Measurements from ENCODE around the gene NCKAP1. TPM values are rescaled to one million over a fixed set of nuclear protein-coding genes. Genes with fewer than 3 reads are reported as not detected.

NCKAP1 gene
- total RNA-seq, 1 experiment from 2014 or later, result 173 TPM

DNA sequence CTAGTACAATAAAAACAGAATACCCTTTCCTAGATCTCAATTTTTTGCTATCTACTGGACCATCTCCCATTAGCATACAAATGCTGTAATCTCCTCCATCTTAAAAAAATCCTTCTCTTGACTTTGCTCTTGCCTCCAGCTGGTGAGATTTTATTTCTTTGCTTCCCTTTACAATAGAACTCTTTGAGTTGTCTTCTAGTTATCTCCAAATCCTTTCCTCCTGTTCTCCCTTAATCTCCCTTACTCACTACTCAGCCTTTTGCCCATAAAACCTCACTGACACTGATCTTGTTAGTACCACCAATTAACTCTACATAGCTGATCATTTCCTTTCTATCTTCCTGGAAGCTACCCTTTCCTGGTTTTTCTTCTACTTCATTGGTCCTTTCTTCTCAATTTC lies 108.3 kb downstream of the NCKAP1 start:
- DNase-seq (ENCODE audit: low spot score), result no peak
- Mint-ChIP-seq H3K9me3 (no peaks in the 10 kb centered on the region), H3K36me3 (peaks cover 37% of the 10 kb centered on the region), H3K4me3 (no peak overlapping the region), H3K27ac (peak overlapping the region; percentile 54), H3K4me1 (peaks cover 12% of the 10 kb centered on the region), H3K27me3 (ENCODE audit: low read depth) (no peaks in the 10 kb centered on the region)
- no peak for TF ChIP-seq E2F1 (CRISPR knock-in tag; IDR thresholded peaks at IDR 0.05)
- TF ChIP-seq FOXK1 (CRISPR knock-in tag; IDR thresholded peaks at IDR 0.05), result no peak
- TF ChIP-seq E2F4 (CRISPR knock-in tag; IDR thresholded peaks at IDR 0.05; ENCODE audit: borderline replicate concordance, low read depth), result no peak
- no peak for TF ChIP-seq ZNF396 (CRISPR knock-in tag; IDR thresholded peaks at IDR 0.05; ENCODE audit: borderline replicate concordance)
- TF ChIP-seq FOXP1 (CRISPR knock-in tag; IDR thresholded peaks at IDR 0.05; ENCODE audit: borderline replicate concordance), result no peak
- TF ChIP-seq, protein P1, sequence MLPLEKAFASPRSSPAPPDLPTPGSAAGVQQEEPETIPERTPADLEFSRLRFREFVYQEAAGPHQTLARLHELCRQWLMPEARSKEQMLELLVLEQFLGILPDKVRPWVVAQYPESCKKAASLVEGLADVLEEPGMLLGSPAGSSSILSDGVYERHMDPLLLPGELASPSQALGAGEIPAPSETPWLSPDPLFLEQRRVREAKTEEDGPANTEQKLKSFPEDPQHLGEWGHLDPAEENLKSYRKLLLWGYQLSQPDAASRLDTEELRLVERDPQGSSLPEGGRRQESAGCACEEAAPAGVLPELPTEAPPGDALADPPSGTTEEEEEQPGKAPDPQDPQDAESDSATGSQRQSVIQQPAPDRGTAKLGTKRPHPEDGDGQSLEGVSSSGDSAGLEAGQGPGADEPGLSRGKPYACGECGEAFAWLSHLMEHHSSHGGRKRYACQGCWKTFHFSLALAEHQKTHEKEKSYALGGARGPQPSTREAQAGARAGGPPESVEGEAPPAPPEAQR (CRISPR knock-in tag; IDR thresholded peaks at IDR 0.05), result no peak
- ATAC-seq, result no peak
- POLR2A ChIA-PET, result no interaction called here
- CTCF ChIA-PET, result interaction anchor here (1.1 to 1.6 kb wide), 2 partner anchors 111 to 163 kb away, joined by 3 read pairs; no protein-coding TSS in a partner anchor

DNA sequence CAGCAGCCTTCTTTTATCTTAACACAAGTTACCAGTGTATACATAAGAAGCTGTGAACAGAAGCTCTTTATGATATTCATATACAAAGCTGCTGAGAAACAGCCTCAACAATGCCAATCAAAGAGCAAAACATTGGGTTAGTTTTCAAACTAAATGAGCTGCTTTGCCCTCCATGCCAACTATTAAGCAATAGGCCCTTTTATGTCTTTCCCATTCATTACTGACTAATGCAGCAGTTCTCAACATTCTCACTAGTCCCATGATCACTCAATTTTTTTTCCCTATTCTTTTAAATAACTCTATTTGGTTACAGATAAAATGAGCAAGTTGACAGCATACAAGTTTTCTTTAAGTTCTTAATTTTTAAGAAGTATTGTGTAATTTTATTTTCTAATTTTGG lies 114.0 kb downstream of the NCKAP1 start:
- no peaks in the 10 kb centered on the region for H3K9me3 Mint-ChIP-seq
- peaks cover 41% of the 10 kb centered on the region for H3K36me3 Mint-ChIP-seq
- DNase-seq (ENCODE audit: low spot score), result no peak
- H3K4me3 Mint-ChIP-seq, result no peak overlapping the region
- POLR2A ChIA-PET, result no interaction called here
- TF ChIP-seq, protein P2, sequence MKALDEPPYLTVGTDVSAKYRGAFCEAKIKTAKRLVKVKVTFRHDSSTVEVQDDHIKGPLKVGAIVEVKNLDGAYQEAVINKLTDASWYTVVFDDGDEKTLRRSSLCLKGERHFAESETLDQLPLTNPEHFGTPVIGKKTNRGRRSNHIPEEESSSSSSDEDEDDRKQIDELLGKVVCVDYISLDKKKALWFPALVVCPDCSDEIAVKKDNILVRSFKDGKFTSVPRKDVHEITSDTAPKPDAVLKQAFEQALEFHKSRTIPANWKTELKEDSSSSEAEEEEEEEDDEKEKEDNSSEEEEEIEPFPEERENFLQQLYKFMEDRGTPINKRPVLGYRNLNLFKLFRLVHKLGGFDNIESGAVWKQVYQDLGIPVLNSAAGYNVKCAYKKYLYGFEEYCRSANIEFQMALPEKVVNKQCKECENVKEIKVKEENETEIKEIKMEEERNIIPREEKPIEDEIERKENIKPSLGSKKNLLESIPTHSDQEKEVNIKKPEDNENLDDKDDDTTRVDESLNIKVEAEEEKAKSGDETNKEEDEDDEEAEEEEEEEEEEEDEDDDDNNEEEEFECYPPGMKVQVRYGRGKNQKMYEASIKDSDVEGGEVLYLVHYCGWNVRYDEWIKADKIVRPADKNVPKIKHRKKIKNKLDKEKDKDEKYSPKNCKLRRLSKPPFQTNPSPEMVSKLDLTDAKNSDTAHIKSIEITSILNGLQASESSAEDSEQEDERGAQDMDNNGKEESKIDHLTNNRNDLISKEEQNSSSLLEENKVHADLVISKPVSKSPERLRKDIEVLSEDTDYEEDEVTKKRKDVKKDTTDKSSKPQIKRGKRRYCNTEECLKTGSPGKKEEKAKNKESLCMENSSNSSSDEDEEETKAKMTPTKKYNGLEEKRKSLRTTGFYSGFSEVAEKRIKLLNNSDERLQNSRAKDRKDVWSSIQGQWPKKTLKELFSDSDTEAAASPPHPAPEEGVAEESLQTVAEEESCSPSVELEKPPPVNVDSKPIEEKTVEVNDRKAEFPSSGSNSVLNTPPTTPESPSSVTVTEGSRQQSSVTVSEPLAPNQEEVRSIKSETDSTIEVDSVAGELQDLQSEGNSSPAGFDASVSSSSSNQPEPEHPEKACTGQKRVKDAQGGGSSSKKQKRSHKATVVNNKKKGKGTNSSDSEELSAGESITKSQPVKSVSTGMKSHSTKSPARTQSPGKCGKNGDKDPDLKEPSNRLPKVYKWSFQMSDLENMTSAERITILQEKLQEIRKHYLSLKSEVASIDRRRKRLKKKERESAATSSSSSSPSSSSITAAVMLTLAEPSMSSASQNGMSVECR (CRISPR knock-in tag; IDR thresholded peaks at IDR 0.05; ENCODE audit: borderline replicate concordance), result no peak
- TF ChIP-seq GTF2I (CRISPR knock-in tag; conservative IDR thresholded peaks at IDR 0.05) (no peak), ZNF138 (CRISPR knock-in tag; conservative IDR thresholded peaks at IDR 0.05) (no peak), USF2 (CRISPR knock-in tag; IDR thresholded peaks at IDR 0.05) (no peak)
- H3K4me1 Mint-ChIP-seq, result peaks cover 10% of the 10 kb centered on the region
- H3K27ac Mint-ChIP-seq, result no peak overlapping the region; the same call in 1 of the 2 replicates
- CTCF ChIA-PET, result no interaction called here
- no peak for ATAC-seq
- H3K27me3 Mint-ChIP-seq (ENCODE audit: low read depth), result no peaks in the 10 kb centered on the region

DNA sequence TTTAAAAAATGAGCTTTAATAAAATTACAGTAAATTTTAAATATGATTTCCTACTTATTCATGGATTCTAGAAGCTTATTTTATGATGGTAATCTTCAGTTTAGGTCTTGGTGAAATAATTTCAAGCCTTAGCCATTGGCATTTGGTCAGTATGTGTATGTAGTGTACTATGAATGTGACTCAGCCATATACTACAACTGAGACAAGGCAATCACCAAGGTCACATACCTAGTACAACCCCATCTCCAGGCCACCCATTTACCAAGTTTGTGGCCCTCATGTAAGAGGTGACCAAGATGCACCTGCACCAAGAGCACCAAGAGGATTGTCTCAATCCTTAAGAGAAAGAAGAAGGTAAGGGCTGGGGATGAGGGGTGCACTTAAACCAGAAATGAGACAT lies 117.0 kb downstream of the NCKAP1 start:
- CTCF ChIA-PET, result no interaction called here
- Mint-ChIP-seq H3K4me3 (no peak overlapping the region), H3K27me3 (ENCODE audit: low read depth) (no peaks in the 10 kb centered on the region), H3K27ac (peak overlapping the region; percentile 26; the same call in 1 of the 2 replicates), H3K9me3 (no peaks in the 10 kb centered on the region), H3K4me1 (peaks cover 14% of the 10 kb centered on the region), H3K36me3 (peaks cover 39% of the 10 kb centered on the region)
- no peak for ATAC-seq
- no peak for DNase-seq (ENCODE audit: low spot score)
- POLR2A ChIA-PET, result no interaction called here
- TF ChIP-seq E2F4 (CRISPR knock-in tag; IDR thresholded peaks at IDR 0.05; ENCODE audit: borderline replicate concordance, low read depth) (no peak), RORB (CRISPR knock-in tag; IDR thresholded peaks at IDR 0.05) (no peak), SOX15 (CRISPR knock-in tag; IDR thresholded peaks at IDR 0.05) (no peak), ETV6 (CRISPR knock-in tag; IDR thresholded peaks at IDR 0.05) (no peak), GTF2I (CRISPR knock-in tag; conservative IDR thresholded peaks at IDR 0.05) (no peak), ELF4 (CRISPR knock-in tag; IDR thresholded peaks at IDR 0.05; ENCODE audit: low read depth) (no peak), ZNF425 (CRISPR knock-in tag; conservative IDR thresholded peaks at IDR 0.05) (no peak)
- TF ChIP-seq, protein P3, sequence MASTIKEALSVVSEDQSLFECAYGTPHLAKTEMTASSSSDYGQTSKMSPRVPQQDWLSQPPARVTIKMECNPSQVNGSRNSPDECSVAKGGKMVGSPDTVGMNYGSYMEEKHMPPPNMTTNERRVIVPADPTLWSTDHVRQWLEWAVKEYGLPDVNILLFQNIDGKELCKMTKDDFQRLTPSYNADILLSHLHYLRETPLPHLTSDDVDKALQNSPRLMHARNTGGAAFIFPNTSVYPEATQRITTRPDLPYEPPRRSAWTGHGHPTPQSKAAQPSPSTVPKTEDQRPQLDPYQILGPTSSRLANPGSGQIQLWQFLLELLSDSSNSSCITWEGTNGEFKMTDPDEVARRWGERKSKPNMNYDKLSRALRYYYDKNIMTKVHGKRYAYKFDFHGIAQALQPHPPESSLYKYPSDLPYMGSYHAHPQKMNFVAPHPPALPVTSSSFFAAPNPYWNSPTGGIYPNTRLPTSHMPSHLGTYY (CRISPR knock-in tag; IDR thresholded peaks at IDR 0.05), result no peak

Data from WTC11 (cell line).